Hematopoietic multipotent progenitor cell (in vitro differentiated cells): ENCODE measurements around the gene AZU1. TPM values are rescaled to one million over a fixed set of nuclear protein-coding genes. Genes with fewer than 3 reads are reported as not detected.

Source experiments
- DNase-seq, 3 donors: peaks; one replicate each; pipeline ENCODE4 v3.0.0-alpha.2; 2011 to 2015; ENCODE audit warnings: low read depth in 2 of 3, low spot score in 2 of 3
- total RNA-seq: library from RNA; depleted of rRNA; stranded (reverse); fragments of >200 nt; gene quantifications from one replicate; pipeline ENCODE4 v1.2.3, GENCODE V29; 2012

The AZU1 gene
- 5.4 TPM for total RNA-seq

GRCh38 chr19:827710-828321 lies at the start of gene AZU1:
Gene AZU1, plus strand, starts transcription at chr19:827837. Its CDS starts 10 bp downstream, at chr19:827847.
- no peak for DNase-seq

- DNase-seq: no peak
Observed at GRCh38 chr19:778910-779653, 48.6 kb upstream of the AZU1 start.

GRCh38 chr19:780935-781334 lies 46.7 kb upstream of the AZU1 start:
- DNase-seq: no peak

- no peak for DNase-seq
Observed at GRCh38 chr19:781800-782184, 45.8 kb upstream of the AZU1 start.

- no peak for DNase-seq
Observed at GRCh38 chr19:782185-782877, 45.3 kb upstream of the AZU1 start.

GRCh38 chr19:782878-783668 lies 44.6 kb upstream of the AZU1 start:
- DNase-seq: no peak

GRCh38 chr19:784541-784940 lies 43.1 kb upstream of the AZU1 start:
- no peak for DNase-seq

GRCh38 chr19:787536-787935 lies 40.1 kb upstream of the AZU1 start:
- no peak for DNase-seq

GRCh38 chr19:788686-788982 lies 39.0 kb upstream of the AZU1 start:
- DNase-seq: no peak

- DNase-seq: peak in 1 of 3 donors; percentile 32
Observed at GRCh38 chr19:788983-789700, 38.5 kb upstream of the AZU1 start.

- peak in 2 of 3 donors; percentile 57 to 63 for DNase-seq
Observed at GRCh38 chr19:789701-790060, 38.0 kb upstream of the AZU1 start.

- DNase-seq: no peak
Observed at GRCh38 chr19:791007-791566, 36.5 kb upstream of the AZU1 start.

GRCh38 chr19:791567-792305 lies 35.9 kb upstream of the AZU1 start:
- DNase-seq: no peak

- no peak for DNase-seq
Observed at GRCh38 chr19:792306-792885, 35.2 kb upstream of the AZU1 start.

- no peak for DNase-seq
Observed at GRCh38 chr19:793806-794205, 33.8 kb upstream of the AZU1 start.

- no peak for DNase-seq
Observed at GRCh38 chr19:795073-795611, 32.5 kb upstream of the AZU1 start.

GRCh38 chr19:795691-796581 lies 31.7 kb upstream of the AZU1 start:
- DNase-seq: no peak
